Uterus (tissue), 4 donors: ENCODE data around the gene LYST. TPM values are rescaled to one million over a fixed set of nuclear protein-coding genes. Genes with fewer than 3 reads are reported as not detected.
"Not testable (repeated sequence)": the region's sequence is repeated elsewhere in the genome, so short reads cannot be mapped to it uniquely, and the experiment has no call there.

Source experiments
- DNase-seq, 2 donors: peaks; one replicate each; pipeline ENCODE4 v3.0.0-alpha.2; 2019 to 2020
- H3K27ac ChIP-seq, 2 donors: fragments of 200-600 bp; sonication (generic); 1 replicate in 1 of 2; 2 replicates in 1 of 2; pipeline ENCODE4 v1.5.1; 2016 to 2018
- H3K27me3 ChIP-seq, 2 donors: fragments of 200-600 bp; sonication (generic); one replicate each; pipeline ENCODE4 v1.5.1; 2018 to 2019; ENCODE audit warnings: control low read depth in 1 of 2
- H3K36me3 ChIP-seq, 2 donors: fragments of 200-600 bp; sonication (generic); one replicate each; pipeline ENCODE4 v1.5.1; 2019; ENCODE audit warnings: control low read depth in 1 of 2
- H3K4me1 ChIP-seq, 2 donors: fragments of 200-600 bp; sonication (generic); one replicate each; pipeline ENCODE4 v1.5.1; 2018 to 2019; ENCODE audit warnings: control low read depth in 1 of 2
- H3K4me3 ChIP-seq, 2 donors: fragments of 200-600 bp; sonication (generic); 1 replicate in 1 of 2; 2 replicates in 1 of 2; pipeline ENCODE4 v1.5.1; 2018 to 2019; ENCODE audit warnings: mild to moderate bottlenecking in 1 of 2
- H3K9me3 ChIP-seq, 2 donors: fragments of 200-600 bp; sonication (generic); one replicate each; pipeline ENCODE4 v1.5.1; 2019; ENCODE audit warnings: control low read depth in 1 of 2
- POLR2A ChIP-seq, 2 donors: fragments of 450-650 bp; IDR thresholded peaks; one replicate each; pipeline ENCODE4 v1.6.1; 2016; ENCODE audit warnings: antibody characterized with exemption in 2 of 2, mild to moderate bottlenecking in 1 of 2, moderate library complexity in 1 of 2
- intact Hi-C: fragments of 100-400 bp; cut with DNase I; formaldehyde crosslinking; loops from one replicate; pipeline ENCODE4 v1.15.1; 2023; ENCODE audit warnings: low total_unique reads
- total RNA-seq, 4 donors: library from RNA; depleted of rRNA in 3 of 4; stranded (reverse); fragments of >200 nt in 3 of 4; gene quantifications; one replicate each; pipeline versions ENCODE4 v1.1.0 to v1.2.4, GENCODE V29; 2014 to 2023
- TF ChIP-seq, protein P1 (sequence below), 4 experiments: fragments of 200-600 bp in 2 of 4; fragments of 450-650 bp in 2 of 4; sonication (generic) in 2 of 4; IDR thresholded peaks; one replicate each; pipeline ENCODE4 v1.5.1; 2016 to 2019; ENCODE audit warnings: antibody characterized with exemption in 4 of 4, mild to moderate bottlenecking in 2 of 4, moderate library complexity in 1 of 4
- donor health status: DM: yes; HTN: yes; CAD: no.

The LYST gene
- total RNA-seq, 4 donors from 2014 or later = 25.6 to 68.2 (median 32.9) TPM

DNA sequence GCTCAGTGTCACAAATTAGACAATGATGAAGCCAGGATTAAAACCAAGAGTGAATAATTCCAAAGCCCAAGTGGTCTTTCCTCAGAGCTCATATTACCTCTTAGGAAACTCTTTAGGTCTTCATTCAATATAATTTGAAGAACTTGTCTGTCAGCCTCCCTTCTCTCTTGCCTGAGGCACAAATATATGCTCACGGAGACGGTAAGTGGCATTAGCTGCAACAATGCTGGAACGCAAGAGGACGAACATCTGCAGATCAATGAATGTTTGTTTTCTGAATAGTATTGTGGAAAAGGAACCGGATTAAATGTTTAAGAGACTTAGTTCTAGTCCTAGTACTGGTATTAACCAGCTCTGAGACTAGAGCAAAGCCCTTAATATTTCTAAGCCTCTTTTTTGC, 39.7 kb upstream of the LYST start:
- no peak overlapping the region for H3K4me3 ChIP-seq
- intact Hi-C loops = no loop called here
- no peak overlapping the region for H3K27ac ChIP-seq
- no peaks in the 10 kb centered on the region for H3K9me3 ChIP-seq
- no peaks in the 10 kb centered on the region for H3K36me3 ChIP-seq
- H3K27me3 ChIP-seq = no peaks in the 10 kb centered on the region
- TF ChIP-seq, protein P1, sequence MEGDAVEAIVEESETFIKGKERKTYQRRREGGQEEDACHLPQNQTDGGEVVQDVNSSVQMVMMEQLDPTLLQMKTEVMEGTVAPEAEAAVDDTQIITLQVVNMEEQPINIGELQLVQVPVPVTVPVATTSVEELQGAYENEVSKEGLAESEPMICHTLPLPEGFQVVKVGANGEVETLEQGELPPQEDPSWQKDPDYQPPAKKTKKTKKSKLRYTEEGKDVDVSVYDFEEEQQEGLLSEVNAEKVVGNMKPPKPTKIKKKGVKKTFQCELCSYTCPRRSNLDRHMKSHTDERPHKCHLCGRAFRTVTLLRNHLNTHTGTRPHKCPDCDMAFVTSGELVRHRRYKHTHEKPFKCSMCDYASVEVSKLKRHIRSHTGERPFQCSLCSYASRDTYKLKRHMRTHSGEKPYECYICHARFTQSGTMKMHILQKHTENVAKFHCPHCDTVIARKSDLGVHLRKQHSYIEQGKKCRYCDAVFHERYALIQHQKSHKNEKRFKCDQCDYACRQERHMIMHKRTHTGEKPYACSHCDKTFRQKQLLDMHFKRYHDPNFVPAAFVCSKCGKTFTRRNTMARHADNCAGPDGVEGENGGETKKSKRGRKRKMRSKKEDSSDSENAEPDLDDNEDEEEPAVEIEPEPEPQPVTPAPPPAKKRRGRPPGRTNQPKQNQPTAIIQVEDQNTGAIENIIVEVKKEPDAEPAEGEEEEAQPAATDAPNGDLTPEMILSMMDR (IDR thresholded peaks at IDR 0.05) = no peak
- TF ChIP-seq POLR2A (IDR thresholded peaks at IDR 0.05) = no peak
- no peaks in the 10 kb centered on the region for H3K4me1 ChIP-seq
- DNase-seq = no peak

DNA sequence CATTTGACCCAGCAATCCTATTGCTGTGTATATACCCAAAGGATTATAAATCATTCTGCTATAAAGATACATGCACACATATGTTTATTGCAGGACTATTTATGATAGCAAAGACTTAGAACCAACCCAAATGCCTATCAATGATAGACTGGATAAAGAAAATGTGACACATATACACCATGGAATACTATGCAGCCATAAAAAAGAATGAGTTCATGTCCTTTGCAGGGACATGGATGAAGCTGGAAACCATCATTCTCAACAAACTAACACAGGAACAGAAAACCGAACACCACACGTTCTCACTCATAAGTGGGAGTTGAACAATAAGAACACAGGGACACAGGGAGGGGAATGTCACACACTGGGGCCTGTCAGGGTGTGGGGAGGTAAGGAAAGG, 37.1 kb upstream of the LYST start:
- intact Hi-C loops, DNase-seq, H3K36me3 ChIP-seq, H3K9me3 ChIP-seq, H3K4me1 ChIP-seq, H3K4me3 ChIP-seq, H3K27ac ChIP-seq, H3K27me3 ChIP-seq: not testable (repeated sequence)

DNA sequence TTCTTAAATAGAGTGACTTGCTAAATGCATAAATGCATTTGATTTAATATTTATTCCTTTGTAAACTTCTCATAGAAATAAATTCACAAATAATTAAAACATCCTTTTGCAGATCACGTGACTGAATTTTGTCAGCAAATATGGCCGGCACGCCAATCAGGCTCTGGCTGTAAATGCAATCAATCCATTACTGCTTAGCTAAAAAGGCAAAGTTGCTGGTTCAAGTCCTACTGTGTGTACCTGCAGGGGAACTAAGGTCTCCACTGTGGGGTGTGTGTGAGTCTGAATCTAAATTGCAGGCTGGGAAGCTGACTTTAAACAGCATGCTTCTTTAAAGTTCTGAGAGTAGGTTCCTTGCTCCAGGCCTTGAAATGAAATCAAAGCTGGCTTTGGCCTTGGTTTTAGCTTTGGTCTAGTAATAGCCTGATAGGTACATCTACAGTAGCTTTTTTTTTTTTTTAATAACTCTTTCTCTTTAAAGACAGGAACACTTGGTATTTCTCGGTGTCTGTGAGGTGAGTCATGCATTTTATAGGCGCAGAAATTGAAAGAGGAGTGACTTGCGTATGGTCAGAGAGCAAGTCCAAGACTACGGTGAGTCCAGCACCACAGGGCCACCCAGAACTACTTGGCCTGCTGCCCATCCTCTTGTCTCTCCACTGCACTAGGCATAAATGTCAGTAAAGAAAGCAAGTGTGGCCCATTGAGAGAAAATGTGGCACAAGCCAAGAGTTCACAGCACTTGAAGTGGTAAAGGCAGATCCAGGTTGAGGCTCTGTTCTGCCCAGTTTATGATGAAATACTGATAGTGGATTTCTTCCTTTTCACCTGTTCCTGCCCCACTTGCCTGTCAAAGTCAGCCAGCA, 36.2 kb upstream of the LYST start:
- H3K27ac ChIP-seq = peak overlapping the region in 1 of 2 donors; percentile 7
- H3K4me3 ChIP-seq = no peak overlapping the region
- no peaks in the 10 kb centered on the region for H3K9me3 ChIP-seq
- H3K27me3 ChIP-seq = no peaks in the 10 kb centered on the region
- peak in 1 of 2 donors; percentile 40 for DNase-seq
- intact Hi-C loops = no loop called here
- H3K4me1 ChIP-seq = no peaks in the 10 kb centered on the region
- TF ChIP-seq, protein P1 (IDR thresholded peaks at IDR 0.05) = no peak
- TF ChIP-seq POLR2A (IDR thresholded peaks at IDR 0.05) = no peak
- H3K36me3 ChIP-seq = no peaks in the 10 kb centered on the region

DNA sequence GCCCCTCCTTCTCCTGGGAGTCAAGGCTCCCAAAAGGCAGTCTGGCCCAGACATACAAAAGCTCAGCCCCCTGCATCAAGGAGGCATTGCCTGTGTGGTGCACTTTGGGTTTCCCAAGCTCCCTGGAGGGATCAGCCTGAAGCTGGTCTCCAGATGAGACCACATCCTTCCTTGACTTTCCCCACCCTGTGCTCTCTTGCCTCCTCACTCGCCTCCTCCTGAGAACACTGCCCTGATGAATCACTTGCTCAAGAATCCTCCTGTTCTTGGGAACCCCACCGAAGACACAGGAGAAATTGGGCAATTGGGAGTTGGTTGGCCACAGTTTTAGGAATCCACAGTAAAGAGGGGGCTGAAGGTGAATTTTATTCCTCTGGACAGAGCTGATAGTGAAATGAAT, 34.8 kb upstream of the LYST start:
- DNase-seq = peak in 1 of 2 donors; percentile 52
- no peaks in the 10 kb centered on the region for H3K36me3 ChIP-seq
- intact Hi-C loops = no loop called here
- H3K4me3 ChIP-seq = no peak overlapping the region
- H3K27me3 ChIP-seq = no peaks in the 10 kb centered on the region
- no peaks in the 10 kb centered on the region for H3K4me1 ChIP-seq
- no peak for TF ChIP-seq POLR2A (IDR thresholded peaks at IDR 0.05)
- TF ChIP-seq, protein P1 (IDR thresholded peaks at IDR 0.05) = no peak
- peak overlapping the region; percentile 33 to 38 for H3K27ac ChIP-seq
- no peaks in the 10 kb centered on the region for H3K9me3 ChIP-seq

DNA sequence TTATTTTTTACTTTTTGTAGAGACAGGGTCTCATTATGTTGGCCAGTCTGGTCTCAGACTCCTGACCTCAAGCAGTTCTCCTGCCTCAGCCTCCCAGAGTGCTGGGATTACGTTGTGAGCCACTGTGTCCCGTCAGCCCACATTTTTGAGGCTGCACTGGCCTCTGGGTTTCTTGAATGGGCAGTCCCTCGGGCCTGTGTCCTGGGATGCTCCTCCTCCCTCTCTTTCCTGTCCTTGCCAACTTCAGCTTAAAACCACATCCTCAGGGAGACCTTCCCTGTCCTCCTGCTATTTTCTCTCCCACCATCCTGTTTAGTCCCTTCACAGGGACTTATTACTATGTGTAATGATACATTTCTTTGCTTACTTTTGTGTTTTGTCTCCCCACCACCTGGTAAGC, 31.4 kb upstream of the LYST start:
- H3K27me3 ChIP-seq = no peaks in the 10 kb centered on the region
- no peak for DNase-seq
- no peaks in the 10 kb centered on the region for H3K4me1 ChIP-seq
- no peaks in the 10 kb centered on the region for H3K9me3 ChIP-seq
- H3K4me3 ChIP-seq = no peak overlapping the region
- no peak overlapping the region for H3K27ac ChIP-seq
- intact Hi-C loops = no loop called here
- H3K36me3 ChIP-seq = no peaks in the 10 kb centered on the region
- no peak for TF ChIP-seq POLR2A (IDR thresholded peaks at IDR 0.05)
- TF ChIP-seq, protein P1 (IDR thresholded peaks at IDR 0.05) = no peak
